Measurements from ENCODE around the gene ZNF57.
"Not testable (repeated sequence)": the region's sequence is repeated elsewhere in the genome, so short reads cannot be mapped to it uniquely, and the experiment has no call there.

Gene ZNF57

GRCh38 chr19:2900296-2901252 lies at the start of gene ZNF57:
Gene ZNF57 (plus strand): TSS chr19:2900928. CDS start chr19:2901046, 118 bp downstream.
- DNase-seq (ENCODE audit: low read depth), result peak; percentile 96

DNA sequence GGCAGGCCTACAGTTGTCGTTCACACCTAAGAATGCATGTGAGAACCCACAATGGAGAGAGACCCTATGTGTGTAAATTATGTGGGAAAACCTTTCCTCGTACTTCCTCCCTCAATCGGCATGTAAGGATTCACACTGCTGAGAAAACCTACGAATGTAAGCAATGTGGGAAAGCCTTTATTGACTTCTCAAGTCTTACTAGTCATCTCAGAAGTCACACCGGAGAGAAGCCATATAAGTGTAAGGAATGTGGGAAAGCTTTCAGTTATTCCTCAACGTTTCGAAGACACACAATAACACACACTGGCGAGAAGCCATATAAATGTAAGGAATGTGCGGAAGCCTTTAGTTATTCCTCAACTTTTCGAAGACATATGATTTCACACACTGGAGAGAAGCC lies 48.1 kb upstream of the ZNF57 start:
- DNase-seq (ENCODE audit: low read depth), result no peak

DNA sequence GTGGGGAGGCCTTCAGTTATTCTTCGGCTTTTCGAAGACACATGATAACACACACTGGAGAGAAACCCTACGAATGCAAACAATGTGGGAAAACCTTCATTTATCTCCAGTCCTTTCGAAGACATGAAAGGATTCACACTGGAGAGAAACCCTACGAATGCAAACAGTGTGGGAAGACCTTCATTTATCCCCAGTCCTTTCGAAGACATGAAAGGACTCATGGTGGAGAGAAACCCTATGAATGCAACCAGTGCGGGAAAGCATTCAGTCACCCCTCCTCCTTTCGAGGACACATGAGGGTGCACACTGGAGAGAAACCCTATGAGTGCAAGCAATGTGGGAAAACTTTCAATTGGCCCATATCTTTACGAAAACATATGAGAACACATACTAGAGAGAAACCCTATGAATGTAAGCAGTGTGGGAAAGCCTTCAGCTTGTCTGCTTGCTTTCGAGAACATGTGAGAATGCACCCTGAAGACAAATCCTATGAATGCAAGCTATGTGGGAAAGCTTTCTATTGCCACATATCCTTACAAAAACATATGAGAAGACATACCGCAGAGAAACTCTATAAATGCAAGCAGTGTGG lies 47.6 kb upstream of the ZNF57 start:
- no peak for DNase-seq (ENCODE audit: low read depth)

DNA sequence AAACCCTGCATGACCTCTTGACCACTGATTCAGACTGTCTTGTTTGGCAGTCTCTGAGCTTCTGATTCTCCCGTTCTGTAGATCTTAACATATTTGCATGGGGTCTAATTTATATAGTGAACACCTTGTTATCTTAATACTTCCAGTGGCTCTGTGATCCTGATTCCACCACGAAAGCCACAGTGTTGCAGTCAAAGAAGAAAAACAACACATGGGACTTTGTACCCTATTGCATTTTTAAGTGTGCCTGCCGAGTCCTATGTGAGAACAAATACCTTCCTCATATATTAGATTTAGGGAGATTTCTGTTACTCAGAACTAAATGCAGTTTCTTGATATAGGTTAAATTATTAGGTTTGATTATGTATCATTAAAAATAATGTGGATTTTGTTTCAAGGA lies 45.9 kb upstream of the ZNF57 start:
- DNase-seq (ENCODE audit: low read depth), result no peak

GRCh38 chr19:2856457-2857050 lies 44.2 kb upstream of the ZNF57 start:
- DNase-seq (ENCODE audit: low read depth), result no peak

GRCh38 chr19:2858864-2859263 lies 41.9 kb upstream of the ZNF57 start:
- no peak for DNase-seq (ENCODE audit: low read depth)

- DNase-seq (ENCODE audit: low read depth), result no peak
Observed at GRCh38 chr19:2863816-2864215, 36.9 kb upstream of the ZNF57 start.

- DNase-seq (ENCODE audit: low read depth), result no peak
Observed at GRCh38 chr19:2865334-2866100, 35.2 kb upstream of the ZNF57 start.

- DNase-seq (ENCODE audit: low read depth), result no peak
Observed at GRCh38 chr19:2866495-2867024, 34.2 kb upstream of the ZNF57 start.

GRCh38 chr19:2867025-2867991 lies 33.4 kb upstream of the ZNF57 start, which contains the start of gene ZNF556:
Gene ZNF556 (plus strand): TSS chr19:2867335. CDS start chr19:2867422, 87 bp downstream.
- DNase-seq (ENCODE audit: low read depth), result no peak

DNA sequence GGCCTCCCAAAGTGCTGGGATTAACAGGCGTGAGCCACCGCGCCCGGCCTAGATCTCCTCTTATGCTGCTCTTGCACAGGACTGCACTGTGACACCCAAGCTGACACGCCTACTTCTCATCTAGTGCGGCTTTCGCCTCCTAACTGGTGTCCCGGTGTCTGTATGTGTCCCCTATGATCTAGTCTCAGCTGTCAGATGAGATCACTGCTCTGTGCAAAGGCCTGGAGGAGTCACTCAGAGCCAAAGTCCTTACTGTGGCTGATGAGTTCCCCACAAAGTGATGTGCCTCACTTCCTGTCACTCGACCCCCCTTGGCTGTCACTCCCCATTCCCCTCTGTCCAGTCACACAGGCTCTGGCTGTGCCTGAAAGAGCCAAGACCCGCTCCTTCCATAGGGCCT lies 31.1 kb upstream of the ZNF57 start:
- no peak for DNase-seq (ENCODE audit: low read depth)

DNA sequence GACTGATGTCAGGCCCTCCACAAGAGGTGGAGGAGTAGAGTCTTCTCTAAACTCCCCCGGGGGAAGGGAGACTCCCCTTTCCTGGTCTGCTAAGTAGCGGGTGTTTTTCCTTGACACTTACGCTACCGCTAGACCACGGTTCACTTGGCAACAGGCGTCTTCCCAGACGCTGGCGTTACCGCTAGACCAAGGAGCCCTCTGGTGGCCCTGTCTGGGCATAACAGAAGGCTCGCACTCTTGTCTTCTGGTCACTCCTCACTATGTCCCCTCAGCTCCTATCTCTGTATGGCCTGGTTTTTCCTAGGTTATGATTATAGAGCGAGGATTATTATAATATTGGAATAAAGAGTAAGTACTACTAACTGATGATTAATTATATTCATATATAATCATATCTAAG lies 28.6 kb upstream of the ZNF57 start:
- not testable (repeated sequence) for DNase-seq (ENCODE audit: low read depth)

DNA sequence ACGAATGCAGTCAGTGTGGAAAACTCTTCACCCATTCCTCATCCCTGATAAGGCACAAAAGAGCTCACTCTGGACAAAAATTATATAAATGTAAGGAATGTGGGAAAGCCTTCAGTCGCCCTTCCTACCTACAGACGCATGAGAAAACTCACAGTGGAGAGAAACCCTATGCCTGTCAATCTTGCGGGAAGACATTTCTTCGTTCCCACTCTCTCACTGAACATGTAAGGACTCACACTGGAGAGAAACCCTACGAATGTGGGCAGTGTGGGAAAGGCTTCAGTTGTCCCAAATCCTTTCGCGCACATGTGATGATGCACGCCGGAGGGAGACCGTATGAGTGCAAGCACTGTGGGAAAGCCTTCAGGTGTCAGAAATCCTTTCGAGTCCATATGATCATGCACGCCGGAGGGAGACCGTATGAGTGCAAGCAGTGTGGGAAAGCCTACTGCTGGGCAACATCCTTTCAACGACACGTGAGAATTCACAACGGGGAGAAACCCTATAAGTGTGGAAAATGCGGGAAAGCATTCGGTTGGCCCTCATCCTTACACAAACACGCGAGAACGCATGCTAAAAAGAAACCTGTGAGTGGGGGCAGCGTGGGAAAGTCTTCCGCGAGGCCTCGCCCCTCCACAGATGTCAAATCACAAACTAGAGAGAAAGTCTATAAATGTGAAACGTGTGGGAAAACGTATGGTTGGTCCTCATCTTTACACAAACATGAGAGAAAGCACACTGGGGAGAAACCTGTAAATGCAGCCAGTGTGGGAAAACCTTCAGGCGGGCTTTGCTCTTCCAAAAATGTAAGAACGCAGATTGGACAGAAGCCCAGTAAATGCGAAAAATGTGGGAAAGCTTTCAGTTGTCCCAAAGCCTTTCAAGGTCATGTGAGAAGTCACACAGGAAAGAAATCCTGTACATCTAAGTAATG lies 23.1 kb upstream of the ZNF57 start:
- DNase-seq (ENCODE audit: low read depth), result no peak

GRCh38 chr19:2883686-2884439 lies 16.9 kb upstream of the ZNF57 start:
- DNase-seq (ENCODE audit: low read depth), result no peak

DNA sequence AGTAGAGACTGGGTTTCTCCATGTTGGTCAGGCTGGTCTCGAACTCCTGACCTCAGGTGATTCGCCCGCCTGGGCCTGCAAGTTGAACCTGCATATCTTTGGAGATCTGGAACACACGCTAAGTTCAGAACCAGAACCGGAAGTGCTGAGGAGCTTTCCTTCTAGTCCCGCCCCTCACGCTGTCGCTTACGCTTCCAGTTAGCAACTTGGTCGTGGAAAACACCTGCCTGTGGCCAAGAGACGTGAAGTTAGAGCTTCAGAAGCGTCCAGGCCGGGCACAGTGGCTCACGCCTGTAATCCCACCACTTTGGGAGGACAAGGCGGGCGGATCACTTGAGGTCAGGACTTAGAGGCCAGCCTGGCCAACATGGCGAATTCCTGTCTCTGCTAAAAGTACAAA lies 15.0 kb upstream of the ZNF57 start:
- DNase-seq (ENCODE audit: low read depth), result no peak

DNA sequence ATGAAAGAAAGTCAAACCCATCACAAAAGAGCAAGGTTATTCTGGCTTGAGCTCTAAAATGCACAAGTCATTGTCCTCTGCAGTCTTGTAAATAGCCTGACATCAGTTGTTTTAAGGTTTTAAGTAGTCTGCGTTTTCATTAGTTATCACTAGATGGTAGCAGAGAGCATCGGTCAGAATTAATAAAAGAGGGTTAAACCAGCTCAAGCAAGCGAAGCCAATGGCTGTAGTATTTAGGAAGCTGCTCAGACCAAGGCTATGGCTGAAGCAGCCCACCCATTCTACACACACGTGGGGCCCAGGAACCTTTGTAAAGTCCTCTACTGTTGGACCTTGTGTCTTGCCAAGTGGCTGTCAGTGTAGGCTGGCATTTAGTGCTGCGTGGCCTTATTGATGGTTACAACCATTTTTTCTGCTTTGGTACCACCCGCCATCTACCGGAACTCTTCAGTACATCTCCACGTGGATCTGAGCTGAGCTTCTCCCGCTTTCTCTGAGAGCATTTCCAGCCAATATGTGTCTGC lies 13.3 kb upstream of the ZNF57 start:
- DNase-seq (ENCODE audit: low read depth), result no peak

GRCh38 chr19:2888731-2889224 lies 11.9 kb upstream of the ZNF57 start:
- DNase-seq (ENCODE audit: low read depth), result no peak

- not testable (repeated sequence) for DNase-seq (ENCODE audit: low read depth)
Observed at GRCh38 chr19:2890531-2890930, 10.2 kb upstream of the ZNF57 start.

All from T-helper 22 cell (primary cell).